Measurements from ENCODE around the gene LIMCH1. TPM values are rescaled to one million over a fixed set of nuclear protein-coding genes. Genes with fewer than 3 reads are reported as not detected.
A peak's percentile ranks its signal among the peaks of the same experiment; 100 is the strongest.

The LIMCH1 gene
- total RNA-seq, 1 experiment from 2014 or later: 48.4 TPM

DNA sequence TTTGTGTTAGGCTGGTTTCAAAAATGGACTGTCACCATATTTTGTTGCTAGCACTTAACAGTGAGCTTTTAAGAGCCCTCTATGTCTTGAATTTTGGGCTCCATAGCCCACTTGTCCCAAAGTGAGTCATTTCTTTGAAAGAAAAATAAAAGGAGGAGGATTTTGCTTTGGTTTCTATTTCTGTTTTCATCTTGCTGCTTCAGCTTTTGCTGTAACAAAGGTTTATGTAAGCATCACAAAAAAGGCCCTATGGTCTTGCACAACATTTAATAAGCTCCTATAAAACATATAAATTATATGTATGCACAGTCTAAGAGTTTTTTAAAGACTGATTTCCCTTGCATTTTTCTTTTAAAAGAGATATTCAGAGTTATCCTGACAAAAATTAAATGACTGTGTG is 105.4 kb downstream of the LIMCH1 start:
- no TSS peak for BruUV-seq (replicated peaks)
- no peak overlapping the region for H3K27ac Mint-ChIP-seq (ENCODE audit: low read depth, unreplicated experiment)
- TF ChIP-seq, protein P1, sequence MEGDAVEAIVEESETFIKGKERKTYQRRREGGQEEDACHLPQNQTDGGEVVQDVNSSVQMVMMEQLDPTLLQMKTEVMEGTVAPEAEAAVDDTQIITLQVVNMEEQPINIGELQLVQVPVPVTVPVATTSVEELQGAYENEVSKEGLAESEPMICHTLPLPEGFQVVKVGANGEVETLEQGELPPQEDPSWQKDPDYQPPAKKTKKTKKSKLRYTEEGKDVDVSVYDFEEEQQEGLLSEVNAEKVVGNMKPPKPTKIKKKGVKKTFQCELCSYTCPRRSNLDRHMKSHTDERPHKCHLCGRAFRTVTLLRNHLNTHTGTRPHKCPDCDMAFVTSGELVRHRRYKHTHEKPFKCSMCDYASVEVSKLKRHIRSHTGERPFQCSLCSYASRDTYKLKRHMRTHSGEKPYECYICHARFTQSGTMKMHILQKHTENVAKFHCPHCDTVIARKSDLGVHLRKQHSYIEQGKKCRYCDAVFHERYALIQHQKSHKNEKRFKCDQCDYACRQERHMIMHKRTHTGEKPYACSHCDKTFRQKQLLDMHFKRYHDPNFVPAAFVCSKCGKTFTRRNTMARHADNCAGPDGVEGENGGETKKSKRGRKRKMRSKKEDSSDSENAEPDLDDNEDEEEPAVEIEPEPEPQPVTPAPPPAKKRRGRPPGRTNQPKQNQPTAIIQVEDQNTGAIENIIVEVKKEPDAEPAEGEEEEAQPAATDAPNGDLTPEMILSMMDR (IDR thresholded peaks at IDR 0.05; ENCODE audit: unreplicated experiment): no peak
- H3K9me3 Mint-ChIP-seq (ENCODE audit: unreplicated experiment): no peaks in the 10 kb centered on the region
- H3K4me3 Mint-ChIP-seq (ENCODE audit: unreplicated experiment): no peak overlapping the region
- POLR2A ChIA-PET: interaction anchor here (1.4 kb wide), 1 partner anchor 68 kb away, joined by 3 read pairs; no protein-coding TSS in a partner anchor
- no peak for DNase-seq (ENCODE audit: unreplicated experiment)
- H3K4me1 Mint-ChIP-seq (ENCODE audit: insufficient read depth, unreplicated experiment): no peaks in the 10 kb centered on the region
- intact Hi-C loops (cut with micrococcal nuclease): no loop called here
- H3K36me3 Mint-ChIP-seq (ENCODE audit: insufficient read depth, unreplicated experiment): peaks cover 24% of the 10 kb centered on the region
- no peaks in the 10 kb centered on the region for H3K27me3 Mint-ChIP-seq (ENCODE audit: insufficient read depth, unreplicated experiment)
- CTCF ChIA-PET: interaction anchor here (0.5 to 2.7 kb wide), 11 partner anchors 15 to 717 kb away, joined by 3 to 10 read pairs (median 3); no protein-coding TSS in a partner anchor

DNA sequence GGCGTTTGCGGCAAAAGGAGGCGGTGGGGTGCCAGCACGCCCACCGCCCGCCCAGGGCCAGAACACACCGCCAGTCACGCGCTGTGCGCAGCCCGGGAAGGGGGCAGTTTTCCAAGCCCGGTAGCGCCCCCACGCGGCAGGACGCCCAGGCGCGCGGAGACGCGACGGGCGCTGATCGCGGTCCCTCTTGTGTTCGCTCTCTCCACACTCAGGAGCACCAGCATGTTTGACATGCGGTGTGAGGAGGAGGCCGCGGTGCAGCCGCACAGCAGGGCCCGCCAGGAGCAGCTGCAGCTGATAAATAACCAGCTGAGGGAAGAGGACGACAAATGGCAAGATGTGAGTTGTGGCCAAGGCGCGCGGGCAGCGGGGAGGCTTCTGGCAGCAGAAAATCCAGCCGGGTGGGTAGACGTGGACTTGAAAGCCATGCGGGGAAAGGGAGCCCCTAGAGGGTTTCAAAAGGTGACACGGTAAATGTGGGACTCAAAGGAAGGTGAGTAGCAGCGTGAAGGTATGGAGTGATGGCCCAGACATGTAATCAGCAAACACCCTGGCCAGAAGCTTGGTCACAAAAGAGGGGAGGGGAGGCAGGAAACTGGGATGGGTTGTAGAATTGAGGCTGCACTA is 106.4 kb downstream of the LIMCH1 start:
- H3K9me3 Mint-ChIP-seq (ENCODE audit: unreplicated experiment): no peaks in the 10 kb centered on the region
- no peak for DNase-seq (ENCODE audit: unreplicated experiment)
- CTCF ChIA-PET: interaction anchor here (0.7 to 2.7 kb wide), 8 partner anchors 16 to 718 kb away, joined by 3 to 10 read pairs (median 3); no protein-coding TSS in a partner anchor
- H3K36me3 Mint-ChIP-seq (ENCODE audit: insufficient read depth, unreplicated experiment): peaks cover 21% of the 10 kb centered on the region
- H3K4me1 Mint-ChIP-seq (ENCODE audit: insufficient read depth, unreplicated experiment): no peaks in the 10 kb centered on the region
- no peak overlapping the region for H3K27ac Mint-ChIP-seq (ENCODE audit: low read depth, unreplicated experiment)
- no peak overlapping the region for H3K4me3 Mint-ChIP-seq (ENCODE audit: unreplicated experiment)
- H3K27me3 Mint-ChIP-seq (ENCODE audit: insufficient read depth, unreplicated experiment): no peaks in the 10 kb centered on the region
- BruUV-seq (replicated peaks): no TSS peak
- intact Hi-C loops (cut with micrococcal nuclease): no loop called here
- POLR2A ChIA-PET: interaction anchor here (0.7 to 1.4 kb wide), 3 partner anchors 69 to 356 kb away, joined by 3 to 4 read pairs (median 3); no protein-coding TSS in a partner anchor
- TF ChIP-seq, protein P1 (IDR thresholded peaks at IDR 0.05; ENCODE audit: unreplicated experiment): peak; percentile 22

DNA sequence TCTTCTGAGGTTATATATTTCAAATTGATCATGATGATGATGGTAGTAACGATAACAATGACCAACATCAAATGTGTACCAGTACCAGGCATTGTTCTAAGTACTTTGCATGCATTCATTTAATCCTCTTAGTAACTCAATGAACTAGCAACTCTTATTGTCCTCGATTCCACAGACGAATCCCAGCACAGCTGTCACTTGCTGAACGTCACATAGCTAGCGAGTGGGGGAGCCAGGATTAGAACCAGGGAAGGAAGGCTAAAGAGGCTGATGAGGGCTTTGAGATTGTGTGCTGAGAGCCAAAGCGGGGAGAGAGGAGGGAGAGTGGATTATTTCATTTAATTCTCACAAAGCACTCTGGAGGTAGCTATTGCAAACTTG is 106.9 kb downstream of the LIMCH1 start:
- H3K27me3 Mint-ChIP-seq (ENCODE audit: insufficient read depth, unreplicated experiment): no peaks in the 10 kb centered on the region
- TF ChIP-seq, protein P1 (IDR thresholded peaks at IDR 0.05; ENCODE audit: unreplicated experiment): no peak
- ChIA-PET POLR2A (interaction anchor here (0.7 to 1.2 kb wide), 2 partner anchors 346 to 356 kb away, joined by 3 to 4 read pairs; no protein-coding TSS in a partner anchor), CTCF (interaction anchor here (0.5 to 2.7 kb wide), 4 partner anchors 17 to 364 kb away, joined by 3 to 10 read pairs (median 5); no protein-coding TSS in a partner anchor)
- no peaks in the 10 kb centered on the region for H3K9me3 Mint-ChIP-seq (ENCODE audit: unreplicated experiment)
- no peak for DNase-seq (ENCODE audit: unreplicated experiment)
- BruUV-seq (replicated peaks): no TSS peak
- H3K4me1 Mint-ChIP-seq (ENCODE audit: insufficient read depth, unreplicated experiment): no peaks in the 10 kb centered on the region
- H3K36me3 Mint-ChIP-seq (ENCODE audit: insufficient read depth, unreplicated experiment): peaks cover 17% of the 10 kb centered on the region
- H3K27ac Mint-ChIP-seq (ENCODE audit: low read depth, unreplicated experiment): no peak overlapping the region
- H3K4me3 Mint-ChIP-seq (ENCODE audit: unreplicated experiment): no peak overlapping the region
- intact Hi-C loops (cut with micrococcal nuclease): no loop called here

DNA sequence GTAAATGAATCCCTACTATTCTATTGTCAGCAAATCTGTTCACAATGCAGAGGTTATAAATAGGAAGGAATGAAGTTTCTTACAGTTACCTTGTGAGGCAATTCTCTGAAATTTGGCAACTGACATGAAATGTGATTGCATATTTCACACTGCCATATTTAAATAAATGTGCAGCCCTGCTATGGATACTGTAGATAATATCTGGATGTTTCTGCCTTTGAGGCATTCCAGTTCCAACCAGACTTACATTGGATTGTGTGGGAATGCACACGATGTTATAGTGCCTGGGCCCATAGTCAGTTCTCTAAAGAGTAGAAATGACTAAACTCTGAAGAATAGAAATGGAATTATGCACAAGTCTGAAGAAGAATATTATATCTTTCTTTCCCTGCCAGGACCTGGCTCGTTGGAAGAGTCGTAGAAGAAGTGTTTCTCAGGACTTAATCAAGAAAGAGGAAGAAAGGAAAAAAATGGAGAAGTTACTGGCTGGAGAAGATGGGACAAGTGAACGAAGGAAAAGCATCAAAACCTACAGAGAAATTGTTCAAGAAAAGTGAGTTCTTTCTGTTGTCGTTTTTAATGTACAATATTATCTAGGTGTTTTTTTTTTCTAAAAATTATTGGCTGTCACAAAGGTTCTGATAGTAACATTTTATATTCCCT is 107.9 kb downstream of the LIMCH1 start:
- no peaks in the 10 kb centered on the region for H3K4me1 Mint-ChIP-seq (ENCODE audit: insufficient read depth, unreplicated experiment)
- H3K9me3 Mint-ChIP-seq (ENCODE audit: unreplicated experiment): no peaks in the 10 kb centered on the region
- BruUV-seq (replicated peaks): no TSS peak
- peaks cover 17% of the 10 kb centered on the region for H3K36me3 Mint-ChIP-seq (ENCODE audit: insufficient read depth, unreplicated experiment)
- no peak overlapping the region for H3K27ac Mint-ChIP-seq (ENCODE audit: low read depth, unreplicated experiment)
- no peak overlapping the region for H3K4me3 Mint-ChIP-seq (ENCODE audit: unreplicated experiment)
- no peaks in the 10 kb centered on the region for H3K27me3 Mint-ChIP-seq (ENCODE audit: insufficient read depth, unreplicated experiment)
- DNase-seq (ENCODE audit: unreplicated experiment): no peak
- CTCF ChIA-PET: interaction anchor here (1.2 kb wide), 1 partner anchor 365 kb away, joined by 6 read pairs; no protein-coding TSS in a partner anchor
- TF ChIP-seq, protein P1 (IDR thresholded peaks at IDR 0.05; ENCODE audit: unreplicated experiment): no peak
- intact Hi-C loops (cut with micrococcal nuclease): no loop called here
- POLR2A ChIA-PET: interaction anchor here (1.2 kb wide), 1 partner anchor 357 kb away, joined by 4 read pairs; no protein-coding TSS in a partner anchor

Data from MCF 10A (cell line).